NCI-H2227 (cell line): ENCODE results near the gene VSTM2L.
"Not testable (repeated sequence)": the region's sequence is repeated elsewhere in the genome, so short reads cannot be mapped to it uniquely, and the experiment has no call there.

ENCODE experiments used
- DNase-seq: peaks from one replicate; lab custom pipeline; 2025; ENCODE audit not compliant: unreplicated experiment; lab: John Stamatoyannopoulos, UW

Gene VSTM2L

DNA sequence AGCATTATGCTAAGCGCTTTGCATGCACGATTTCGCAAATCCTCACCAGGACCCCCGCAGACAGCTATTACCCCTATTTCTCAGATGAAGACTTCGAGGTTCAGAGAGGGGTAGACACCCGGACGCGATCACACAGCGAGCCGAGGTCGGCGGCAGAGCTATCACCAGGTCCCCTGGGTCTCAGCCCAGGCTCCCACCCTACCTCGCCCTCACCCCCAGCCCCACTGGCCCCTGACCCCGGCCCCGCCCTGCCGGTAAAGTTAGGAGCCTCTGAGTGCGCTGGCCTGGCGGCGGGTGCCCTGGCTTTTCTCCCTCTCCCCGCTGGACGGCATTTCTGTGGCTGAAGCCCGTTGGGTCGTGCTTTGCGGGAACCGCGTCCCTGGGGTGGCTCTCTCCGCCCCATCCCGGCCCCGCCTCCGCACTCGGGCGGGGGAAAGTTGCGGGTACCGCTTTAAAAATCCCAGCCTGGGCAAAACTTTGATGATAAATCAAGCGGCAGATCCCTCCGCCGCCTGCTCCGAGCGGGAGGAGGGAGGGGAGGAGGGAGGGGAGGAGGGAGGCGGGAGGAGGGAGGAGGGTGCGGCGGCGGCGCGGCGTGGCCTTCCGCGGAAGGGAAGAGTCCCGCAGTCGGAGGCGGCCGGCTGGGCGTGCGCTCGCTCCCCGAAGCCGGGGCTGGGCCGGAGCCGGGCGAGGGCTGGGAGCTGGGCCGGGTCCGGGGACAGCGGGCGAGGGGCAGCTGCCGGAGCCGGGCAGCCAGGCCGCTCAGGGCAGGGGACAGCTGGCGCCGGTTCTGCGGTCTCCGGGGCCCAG lies at the start of gene VSTM2L:
TSS of gene VSTM2L (plus strand) at position 624 of the 810 bp plus-strand sequence. CDS start 224 bp downstream, outside the sequence.
- peak; percentile 83 for DNase-seq

- DNase-seq, result no peak
Measured at GRCh38 chr20:37853823-37854375, 49.0 kb upstream of the VSTM2L start.

- not testable (repeated sequence) for DNase-seq
Measured at GRCh38 chr20:37856034-37856433, 46.9 kb upstream of the VSTM2L start.

DNA sequence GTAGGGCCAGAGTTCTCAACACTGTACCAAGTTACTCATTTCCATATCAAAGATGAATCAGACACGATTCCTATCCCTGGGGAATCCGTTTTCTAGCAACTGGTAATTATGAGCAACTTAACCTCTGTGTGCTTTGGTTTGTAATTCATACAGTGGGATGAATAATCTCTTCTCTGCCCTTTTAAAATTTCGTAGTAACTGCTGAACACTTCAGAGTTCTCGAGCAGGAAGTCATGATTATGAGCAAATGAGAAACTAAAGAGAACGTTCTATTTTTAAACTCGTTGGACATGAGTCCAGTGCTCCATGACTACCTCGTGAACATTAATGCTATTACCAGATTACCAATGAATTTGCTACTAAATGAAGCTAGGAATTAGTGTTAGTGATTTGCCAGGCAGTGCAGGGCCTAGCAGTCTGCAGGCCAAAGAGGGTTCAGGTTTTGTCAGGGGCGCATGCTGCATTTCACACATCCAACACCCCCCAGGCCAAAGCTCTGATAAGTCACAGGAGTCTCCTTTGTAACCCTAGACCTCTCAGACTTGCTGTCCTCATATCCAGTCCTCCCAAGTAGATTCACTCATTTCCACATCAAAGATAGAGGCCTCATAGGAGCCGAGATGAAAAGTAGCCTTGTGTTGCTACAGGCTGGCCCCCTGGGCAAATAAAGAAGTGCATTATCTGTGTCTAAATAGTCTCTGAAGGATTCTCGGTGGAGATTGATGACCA lies 45.8 kb upstream of the VSTM2L start:
- DNase-seq, result no peak

GRCh38 chr20:37859406-37860171 lies 43.3 kb upstream of the VSTM2L start:
- DNase-seq, result no peak

- DNase-seq, result no peak
Measured at GRCh38 chr20:37863289-37863688, 39.6 kb upstream of the VSTM2L start.

DNA sequence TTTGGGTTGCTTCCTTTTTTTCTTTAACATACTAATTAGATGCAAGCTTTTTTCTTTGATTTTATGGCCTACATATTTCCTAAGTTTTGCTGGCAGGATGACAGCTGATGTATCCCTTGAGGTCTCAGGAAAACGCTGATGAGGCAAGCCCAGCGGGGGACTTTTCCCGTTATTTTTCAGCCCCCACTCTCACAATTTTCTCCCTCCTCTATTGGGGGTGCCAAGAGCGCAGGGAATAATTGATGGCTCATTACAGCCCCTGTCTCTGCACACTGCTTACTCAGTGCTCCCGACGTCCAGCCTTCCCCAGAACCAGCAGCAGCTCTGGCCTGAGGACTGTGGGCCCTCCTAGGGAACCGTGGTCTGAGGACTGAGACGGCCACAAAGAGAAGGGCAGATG lies 38.6 kb upstream of the VSTM2L start:
- no peak for DNase-seq

GRCh38 chr20:37866051-37866450 lies 36.9 kb upstream of the VSTM2L start:
- no peak for DNase-seq

DNA sequence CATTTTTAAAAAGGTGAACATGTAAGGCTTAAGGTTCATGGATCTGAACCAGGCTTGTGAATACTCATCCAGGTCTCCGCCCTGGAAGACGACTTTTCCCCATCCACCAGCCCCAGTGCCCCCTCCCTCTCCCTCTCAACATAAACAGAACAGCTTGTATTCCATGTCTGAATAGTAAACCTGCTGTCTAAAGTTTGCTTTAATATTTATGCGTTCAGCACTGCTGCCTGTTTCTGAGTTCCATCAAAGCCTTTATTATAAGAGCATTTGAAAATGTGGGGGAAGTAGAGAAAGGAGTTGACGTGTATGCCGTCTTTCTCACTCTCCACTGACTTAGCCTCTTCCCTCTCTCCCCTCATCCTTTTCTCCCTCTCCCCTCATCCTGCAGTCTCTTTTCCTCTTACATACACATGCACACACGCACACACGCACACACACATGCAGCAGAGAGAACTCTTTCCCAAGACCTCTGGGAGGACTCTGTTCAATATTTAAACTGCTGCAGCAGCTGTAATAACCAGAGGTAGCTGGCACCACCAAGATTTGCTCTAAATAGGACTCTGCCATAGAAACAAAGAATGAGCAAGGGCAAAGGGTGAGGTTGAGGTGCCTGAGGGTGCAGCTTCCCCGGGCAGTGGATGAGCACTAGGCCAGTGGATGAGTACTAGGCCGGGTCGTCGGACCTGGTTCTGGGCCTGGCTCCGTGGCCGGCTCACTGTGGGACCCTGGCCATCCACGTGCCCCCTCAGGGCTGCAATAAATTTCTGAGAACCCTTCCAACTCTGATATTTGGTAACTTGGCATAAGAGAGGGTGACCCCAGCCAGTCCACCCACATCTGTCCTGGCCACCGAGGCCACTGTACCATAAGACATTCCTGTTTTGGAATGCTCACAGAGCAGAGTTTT lies 35.4 kb upstream of the VSTM2L start:
- no peak for DNase-seq

DNA sequence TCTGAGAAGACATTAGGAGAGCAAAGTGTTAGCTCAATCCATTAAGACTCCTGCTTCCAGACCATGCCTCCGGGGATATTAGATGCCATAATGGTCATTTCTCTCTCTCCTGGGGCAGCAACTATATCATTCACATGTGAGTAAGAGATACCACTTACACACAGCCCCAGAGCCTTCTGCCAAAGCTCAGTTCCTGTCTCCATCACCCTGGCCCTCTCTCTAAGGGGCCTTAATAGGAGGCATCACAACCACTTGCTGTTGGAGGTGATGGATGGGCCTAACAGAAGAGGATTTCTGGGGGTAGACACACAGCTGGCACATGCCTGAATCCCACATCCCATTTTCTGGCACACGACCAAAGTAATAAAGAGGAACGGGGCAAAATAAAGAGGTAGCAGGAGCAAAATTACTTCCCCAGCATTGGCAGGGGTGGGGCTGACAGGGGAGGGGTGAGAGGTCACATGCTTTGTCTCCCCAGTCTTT lies 34.0 kb upstream of the VSTM2L start:
- DNase-seq, result no peak

- no peak for DNase-seq
Measured at GRCh38 chr20:37869334-37869861, 33.5 kb upstream of the VSTM2L start.

DNA sequence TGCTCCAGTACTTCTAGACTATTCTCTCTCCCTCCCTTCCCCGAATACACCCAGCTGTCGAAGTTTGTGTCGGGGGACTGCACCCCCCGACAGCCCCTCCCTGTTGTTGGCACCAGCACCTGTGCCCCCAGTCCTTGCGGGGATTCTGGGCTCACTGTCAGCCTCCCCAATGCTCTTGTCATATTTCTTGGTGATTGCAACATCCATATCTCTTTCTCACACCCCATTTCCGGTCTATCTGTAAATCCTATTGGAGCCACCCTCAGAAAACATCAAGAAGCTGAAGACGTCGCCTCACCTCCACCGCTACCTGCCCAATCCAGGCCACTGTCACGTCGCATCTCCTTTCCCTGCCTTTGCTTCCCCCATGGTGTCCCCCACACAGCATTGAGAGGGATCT lies 32.6 kb upstream of the VSTM2L start:
- no peak for DNase-seq

DNA sequence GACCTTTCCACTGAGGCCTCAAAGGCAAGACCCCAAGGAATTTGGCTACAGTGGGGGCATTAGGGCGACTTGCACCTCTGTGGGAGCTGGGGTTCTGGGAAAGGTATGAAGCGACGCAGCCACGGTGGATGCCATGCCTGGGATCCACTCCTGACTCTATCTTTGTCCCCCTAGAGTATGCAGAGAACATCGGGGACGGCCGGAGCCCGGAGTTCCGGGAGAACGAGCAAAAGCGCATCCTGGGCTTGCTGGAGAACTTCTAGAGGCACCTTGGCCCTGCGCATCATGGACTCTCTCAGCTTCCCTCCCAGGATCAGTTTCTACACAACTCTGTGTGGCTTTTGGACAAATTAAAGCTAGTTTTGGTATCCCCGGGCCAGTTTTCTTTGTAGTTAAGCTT lies 31.2 kb upstream of the VSTM2L start:
- no peak for DNase-seq

- no peak for DNase-seq
Measured at GRCh38 chr20:37872161-37872560, 30.8 kb upstream of the VSTM2L start.

GRCh38 chr20:37873884-37874283 lies 29.0 kb upstream of the VSTM2L start:
- DNase-seq, result no peak

- no peak for DNase-seq
Measured at GRCh38 chr20:37875460-37876175, 27.3 kb upstream of the VSTM2L start.

GRCh38 chr20:37876863-37877262 lies 26.1 kb upstream of the VSTM2L start:
- no peak for DNase-seq

DNA sequence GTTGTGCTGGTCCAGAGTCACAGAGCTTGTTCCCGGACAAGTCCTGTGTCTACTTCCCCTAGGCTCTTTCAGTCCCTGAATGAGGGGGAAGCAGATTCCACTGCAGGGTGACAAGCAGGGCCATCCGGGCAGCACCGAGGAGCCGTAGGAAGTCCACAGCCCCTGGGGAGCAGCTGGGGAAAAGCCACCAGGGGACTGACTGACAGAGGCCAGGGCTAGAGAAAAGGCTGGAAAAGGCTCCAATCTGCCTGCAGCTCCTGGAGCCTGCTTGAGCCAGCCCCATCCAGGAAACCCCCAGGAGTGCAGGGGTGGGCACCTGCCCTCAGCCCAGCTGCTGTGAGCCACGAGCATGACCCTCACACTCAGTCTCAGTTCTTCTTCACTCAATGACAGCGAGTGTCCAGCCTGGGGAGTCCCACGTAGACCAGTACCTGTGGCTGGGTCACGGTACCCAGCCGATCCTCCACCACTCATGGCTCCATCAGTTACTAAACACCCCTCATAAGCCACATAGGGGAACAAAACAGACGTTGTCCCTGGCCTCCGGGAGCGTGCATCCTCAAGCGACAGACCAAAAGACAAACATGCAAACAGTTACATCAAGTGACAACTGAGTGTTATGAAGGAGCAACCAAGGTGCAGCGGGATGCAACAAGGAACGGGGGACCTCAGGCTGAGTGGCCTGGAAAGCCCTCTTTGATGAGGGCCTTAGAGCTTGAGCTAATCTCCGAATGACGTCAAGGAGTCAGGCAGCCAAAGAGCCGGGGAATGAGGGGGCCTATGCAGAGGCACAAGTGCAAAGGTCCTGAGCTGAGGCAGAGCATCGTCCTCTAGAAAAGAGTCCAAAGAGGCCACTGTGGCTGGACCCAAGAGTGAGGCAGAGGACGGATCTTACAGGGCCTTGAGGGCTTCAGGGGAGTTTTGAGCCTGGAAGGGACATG lies 24.8 kb upstream of the VSTM2L start:
- DNase-seq, result no peak
